Tibial nerve (tissue), 4 donors: ENCODE data around the gene KDM4B. TPM values are rescaled to one million over a fixed set of nuclear protein-coding genes. Genes with fewer than 3 reads are reported as not detected.

Source experiments
- DNase-seq, 2 donors: peaks; one replicate each; pipeline ENCODE4 v3.0.0-alpha.2; 2019; ENCODE audit warnings: low spot score in 2 of 2
- H3K27ac ChIP-seq, 4 donors: fragments of 200-600 bp; sonication (generic) in 3 of 4; one replicate each; pipeline ENCODE4 v1.5.1; 2017 to 2019; ENCODE audit warnings: mild to moderate bottlenecking in 1 of 4
- H3K27me3 ChIP-seq, 2 donors: fragments of 200-600 bp; sonication (generic) in 1 of 2; one replicate each; pipeline versions ENCODE4 v1.5.1 to v1.6.0; 2017 to 2019
- H3K36me3 ChIP-seq, 3 donors: fragments of 200-600 bp; sonication (generic); one replicate each; pipeline ENCODE4 v1.5.1; 2018 to 2019
- H3K4me1 ChIP-seq, 4 donors: fragments of 200-600 bp; sonication (generic) in 3 of 4; one replicate each; pipeline ENCODE4 v1.5.1; 2017 to 2019
- H3K4me3 ChIP-seq, 4 donors: fragments of 200-600 bp; sonication (generic) in 3 of 4; one replicate each; pipeline ENCODE4 v1.5.1; 2017 to 2019; ENCODE audit warnings: mild to moderate bottlenecking in 1 of 4, moderate library complexity in 1 of 4
- H3K9me3 ChIP-seq, 4 donors: fragments of 200-600 bp; sonication (generic) in 3 of 4; one replicate each; pipeline ENCODE4 v1.5.1; 2017 to 2019
- CTCF ChIP-seq, 5 experiments: fragments of 200-600 bp in 3 of 5; fragments of 450-650 bp in 2 of 5; sonication (generic) in 3 of 5; IDR thresholded peaks; one replicate each; pipeline ENCODE4 v1.5.1; 2016 to 2019; ENCODE audit warnings: antibody characterized with exemption in 5 of 5, mild to moderate bottlenecking in 3 of 5, moderate library complexity in 2 of 5
- EP300 ChIP-seq, 2 donors: sonication (generic); formaldehyde crosslinking; IDR thresholded peaks; one replicate each; pipeline ENCODE4 v1.6.1; 2017; ENCODE audit warnings: antibody characterized with exemption in 2 of 2, mild to moderate bottlenecking in 1 of 2
- POLR2A ChIP-seq, 2 donors: fragments of 450-650 bp; IDR thresholded peaks; one replicate each; pipeline ENCODE4 v1.6.1; 2017; ENCODE audit warnings: antibody characterized with exemption in 2 of 2, mild to moderate bottlenecking in 2 of 2, moderate library complexity in 2 of 2
- WGBS, 2 donors: methylation state at CpG; one replicate each; pipeline ENCODE4 v1.1.5; 2018; 5-methylcytosine and 5-hydroxymethylcytosine counted together
- total RNA-seq, 4 donors: library from RNA; depleted of rRNA; stranded (reverse); fragments of >200 nt; gene quantifications; one replicate each; pipeline ENCODE4 v1.1.0, GENCODE V29; 2016

KDM4B gene
- total RNA-seq, 4 donors from 2014 or later, result 37.8 to 72.4 (median 57.2) TPM

GRCh38 chr19:5097959-5098623 is 129.2 kb downstream of the KDM4B start:
- TF ChIP-seq POLR2A (IDR thresholded peaks at IDR 0.05), result no peak
- no peak for TF ChIP-seq CTCF (IDR thresholded peaks at IDR 0.05)
- TF ChIP-seq EP300 (IDR thresholded peaks at IDR 0.05), result no peak
- Histone ChIP-seq H3K27me3 (no peaks in the 10 kb centered on the region), H3K4me1 (peaks cover 0 to 29% (median 14%) of the 10 kb centered on the region in 4 donors), H3K27ac (no peak overlapping the region), H3K36me3 (peaks cover 2 to 65% (median 11%) of the 10 kb centered on the region in 3 donors), H3K4me3 (no peak overlapping the region), H3K9me3 (peaks cover 0 to 29% (median 6%) of the 10 kb centered on the region in 4 donors)
- DNase-seq, result no peak
- 83 to 92% methylated on average over 9 of the region's 9 CpGs for WGBS, 2 donors

- DNase-seq, result no peak
- H3K27ac ChIP-seq, result no peak overlapping the region
- TF ChIP-seq CTCF (IDR thresholded peaks at IDR 0.05), result no peak
- TF ChIP-seq EP300 (IDR thresholded peaks at IDR 0.05), result no peak
- TF ChIP-seq POLR2A (IDR thresholded peaks at IDR 0.05), result no peak
- peaks cover 0 to 29% (median 15%) of the 10 kb centered on the region in 4 donors for H3K4me1 ChIP-seq
- H3K4me3 ChIP-seq, result no peak overlapping the region
- H3K9me3 ChIP-seq, result peaks cover 0 to 29% (median 6%) of the 10 kb centered on the region in 4 donors
- 92 to 100% methylated on average over 3 of the region's 3 CpGs for WGBS, 2 donors
- no peaks in the 10 kb centered on the region for H3K27me3 ChIP-seq
- peaks cover 2 to 65% (median 11%) of the 10 kb centered on the region in 3 donors for H3K36me3 ChIP-seq
Observed at GRCh38 chr19:5098646-5099045, 129.7 kb downstream of the KDM4B start.

GRCh38 chr19:5099701-5100221 is 130.8 kb downstream of the KDM4B start:
- Histone ChIP-seq H3K4me1 (peaks cover 0 to 31% (median 20%) of the 10 kb centered on the region in 4 donors), H3K9me3 (peaks cover 0 to 29% (median 6%) of the 10 kb centered on the region in 4 donors), H3K36me3 (peaks cover 2 to 60% (median 11%) of the 10 kb centered on the region in 3 donors), H3K27ac (no peak overlapping the region), H3K4me3 (no peak overlapping the region), H3K27me3 (no peaks in the 10 kb centered on the region)
- WGBS, 2 donors, result 97 to 100% methylated on average over 5 of the region's 5 CpGs
- TF ChIP-seq EP300 (IDR thresholded peaks at IDR 0.05) (no peak), POLR2A (IDR thresholded peaks at IDR 0.05) (no peak), CTCF (IDR thresholded peaks at IDR 0.05) (no peak)
- no peak for DNase-seq

- H3K36me3 ChIP-seq, result peaks cover 2 to 45% (median 11%) of the 10 kb centered on the region in 3 donors
- 90 to 96% methylated on average over 15 to 18 of the region's 18 CpGs for WGBS, 2 donors
- peaks cover 0 to 29% (median 6%) of the 10 kb centered on the region in 4 donors for H3K9me3 ChIP-seq
- DNase-seq, result no peak
- H3K4me3 ChIP-seq, result no peak overlapping the region
- TF ChIP-seq EP300 (IDR thresholded peaks at IDR 0.05) (no peak), POLR2A (IDR thresholded peaks at IDR 0.05) (no peak), CTCF (IDR thresholded peaks at IDR 0.05) (no peak)
- H3K4me1 ChIP-seq, result peaks cover 0 to 50% (median 20%) of the 10 kb centered on the region in 4 donors
- H3K27me3 ChIP-seq, result no peaks in the 10 kb centered on the region
- peak overlapping the region in 1 of 4 donors; percentile 79 for H3K27ac ChIP-seq
Observed at GRCh38 chr19:5101871-5102270, 133.0 kb downstream of the KDM4B start.

- Histone ChIP-seq H3K36me3 (peaks cover 2 to 45% (median 10%) of the 10 kb centered on the region in 3 donors), H3K27ac (peak overlapping the region in 2 of 4 donors; percentile 70 to 79), H3K4me3 (no peak overlapping the region), H3K4me1 (peaks cover 0 to 56% (median 22%) of the 10 kb centered on the region in 4 donors), H3K9me3 (peaks cover 0 to 29% (median 6%) of the 10 kb centered on the region in 4 donors), H3K27me3 (no peaks in the 10 kb centered on the region)
- TF ChIP-seq POLR2A (IDR thresholded peaks at IDR 0.05), result no peak
- WGBS, 2 donors, result 73 to 88% methylated on average over 6 to 20 of the region's 21 CpGs
- DNase-seq, result no peak
Observed at GRCh38 chr19:5102520-5102919, 133.6 kb downstream of the KDM4B start.
